IMR-90 (cell line): ENCODE data around the gene CKS1B. TPM values are rescaled to one million over a fixed set of nuclear protein-coding genes. Genes with fewer than 3 reads are reported as not detected.
A peak's percentile ranks its signal among the peaks of the same experiment; 100 is the strongest.

Experiments used
- ATAC-seq: fragments of 200-7000 bp; cut with Tn5 transposase; 2 replicates; pipeline ENCODE4 v1.9.1; 2020; ENCODE audit warnings: low read depth, mild to moderate bottlenecking, moderate library complexity
- BruUV-seq: library from RNA; stranded (reverse); fragments of 400-500 nt; replicated peaks from 2 replicates; lab custom pipeline; 2021; lab: Mats Ljungman, UMichigan
- CTCF ChIA-PET: fragments of 300-600 bp; formaldehyde crosslinking; extraction: SDS; loops from one replicate; lab custom pipeline; 2021; ENCODE audit warnings: antibody characterized with exemption; lab: Yijun Ruan, JAX
- POLR2A ChIA-PET: fragments of 300-600 bp; sonication (Branson Sonifier 250); formaldehyde crosslinking; loops from one replicate; lab custom pipeline; 2022; ENCODE audit warnings: antibody characterized with exemption; ENCODE audit not compliant: unreplicated experiment; lab: Charles Lee
- DNase-seq: peaks from one replicate; pipeline ENCODE4 v3.0.0; 2013
- H2AFZ ChIP-seq: replicated peaks from 2 replicates; pipeline ENCODE3; 2013; ENCODE audit warnings: low read length, mild to moderate bottlenecking; ENCODE audit not compliant: poor library complexity
- H2AK5ac ChIP-seq: 2 replicates; pipeline ENCODE4 v1.6.1; 2013; ENCODE audit warnings: low read depth, low read length, inconsistent platforms
- H2AK9ac ChIP-seq: replicated peaks from 2 replicates; pipeline ENCODE3; 2013; ENCODE audit warnings: mild to moderate bottlenecking, low read depth, low read length, moderate library complexity; ENCODE audit not compliant: poor library complexity
- H2BK120ac ChIP-seq: 2 replicates; pipeline ENCODE4 v1.6.1; 2013; ENCODE audit warnings: low read depth, low read length, inconsistent platforms
- H2BK15ac ChIP-seq: 3 replicates; pipeline ENCODE4 v1.6.1; 2013; ENCODE audit warnings: low read depth, low read length, inconsistent platforms
- H2BK20ac ChIP-seq: 2 replicates; pipeline ENCODE4 v1.6.1; 2013; ENCODE audit warnings: low read depth, mild to moderate bottlenecking, inconsistent platforms, low read length, moderate library complexity
- H2BK5ac ChIP-seq: 2 replicates; pipeline ENCODE4 v1.6.1; 2013; ENCODE audit warnings: mild to moderate bottlenecking, low read depth, low read length, inconsistent platforms; ENCODE audit not compliant: poor library complexity, severe bottlenecking
- H3K14ac ChIP-seq: replicated peaks from 2 replicates; pipeline ENCODE4 v1.6.1; 2013; ENCODE audit warnings: low read depth, low read length, inconsistent platforms
- H3K18ac ChIP-seq: 2 replicates; pipeline ENCODE4 v1.6.1; 2013; ENCODE audit warnings: low read depth, low read length, control low read depth
- H3K23ac ChIP-seq: 2 replicates; pipeline ENCODE4 v1.6.1; 2013; ENCODE audit warnings: low read depth, low read length, inconsistent platforms
- H3K27ac ChIP-seq: 2 replicates; pipeline ENCODE4 v1.5.1; 2013; ENCODE audit warnings: mild to moderate bottlenecking, control low read depth, low read length; ENCODE audit not compliant: insufficient read depth
- H3K27me3 ChIP-seq: 2 replicates; pipeline ENCODE4 v1.6.1; 2013; ENCODE audit warnings: low read length; ENCODE audit not compliant: control insufficient read depth, insufficient read depth
- H3K36me3 ChIP-seq: 2 replicates; pipeline ENCODE4 v1.6.1; 2013; ENCODE audit warnings: low read length, mixed read lengths; ENCODE audit not compliant: control insufficient read depth, insufficient read depth
- H3K4ac ChIP-seq: 2 replicates; pipeline ENCODE4 v1.6.1; 2013; ENCODE audit warnings: low read depth, low read length, inconsistent platforms
- H3K4me1 ChIP-seq: 2 replicates; pipeline ENCODE4 v1.6.1; 2013; ENCODE audit warnings: low read length, mixed read lengths; ENCODE audit not compliant: control insufficient read depth, insufficient read depth
- H3K4me2 ChIP-seq: 2 replicates; pipeline ENCODE4 v1.6.1; 2013; ENCODE audit warnings: low read depth, mild to moderate bottlenecking, control low read depth, low read length, moderate library complexity
- H3K4me3 ChIP-seq: 2 replicates; pipeline ENCODE4 v1.5.1; 2013; ENCODE audit warnings: low read depth, mild to moderate bottlenecking, control low read depth, low read length, moderate library complexity; ENCODE audit not compliant: insufficient read depth
- H3K56ac ChIP-seq: 2 replicates; pipeline ENCODE4 v1.6.1; 2013; ENCODE audit warnings: low read length, inconsistent platforms; ENCODE audit not compliant: insufficient read depth; ENCODE audit errors: extremely low read depth
- H3K79me1 ChIP-seq, 2 experiments: 2 replicates each; pipeline ENCODE4 v1.6.1; 2013; ENCODE audit warnings: low read length in 2 of 2, inconsistent platforms in 1 of 2, low read depth in 1 of 2
- H3K9ac ChIP-seq: 2 replicates; pipeline ENCODE4 v1.6.1; 2013; ENCODE audit warnings: low read depth, low read length, control low read depth
- H3K9me1 ChIP-seq: 2 replicates; pipeline ENCODE4 v1.6.1; 2013; ENCODE audit warnings: low read length, inconsistent platforms; ENCODE audit not compliant: insufficient read depth
- H3K9me3 ChIP-seq: 2 replicates; pipeline ENCODE4 v1.6.1; 2013; ENCODE audit warnings: low read length; ENCODE audit not compliant: control insufficient read depth, insufficient read depth
- H4K20me1 ChIP-seq: 2 replicates; pipeline ENCODE4 v1.6.1; 2013; ENCODE audit warnings: low read length, inconsistent platforms; ENCODE audit not compliant: insufficient read depth
- H4K5ac ChIP-seq: 2 replicates; pipeline ENCODE4 v1.6.1; 2013; ENCODE audit warnings: mild to moderate bottlenecking, low read depth, low read length, control low read depth
- H4K8ac ChIP-seq, 2 experiments: 2 replicates each; pipeline ENCODE4 v1.6.1; 2013; ENCODE audit warnings: low read depth in 2 of 2, low read length in 2 of 2, control low read depth in 1 of 2, inconsistent platforms in 1 of 2
- H4K91ac ChIP-seq: 2 replicates; pipeline ENCODE4 v1.6.1; 2013; ENCODE audit warnings: low read depth, low read length, inconsistent platforms; ENCODE audit not compliant: insufficient read depth
- NFE2L2 ChIP-seq: fragments of 150-350 bp; IDR thresholded peaks from 2 replicates; pipeline ENCODE4 v1.6.1; 2016; ENCODE audit warnings: low read depth, mild to moderate bottlenecking, low read length
- WGBS, 2 experiments: methylation state at CpG; one replicate each; pipeline versions ENCODE4 v1.1.5 to v1.1.7; 2013; ENCODE audit warnings: missing lambda C conversion rate in 2 of 2; ENCODE audit not compliant: insufficient read length in 1 of 2; ENCODE audit errors: extremely low coverage in 2 of 2; 5-methylcytosine and 5-hydroxymethylcytosine counted together
- dilution Hi-C: fragments of 300-500 bp; cut with HindIII; formaldehyde crosslinking; loops from one replicate; pipeline ENCODE4 v1.14.3; 2018; ENCODE audit warnings: low sequenced_read_pairs; ENCODE audit not compliant: unreplicated experiment
- in situ Hi-C: fragments of 300-500 bp; cut with MboI; formaldehyde crosslinking; loops from 3 replicates; pipeline ENCODE4 v1.14.3; 2019; ENCODE audit warnings: low sequenced_read_pairs, inconsistent platforms, mixed read lengths
- intact Hi-C: fragments of 100-400 bp; cut with micrococcal nuclease; formaldehyde crosslinking; loops from 2 replicates; pipeline ENCODE4 v1.10.0; 2022
- polyA plus RNA-seq, 3 experiments: library from polyadenylated mRNA; depleted of rRNA; stranded (reverse); fragments of >200 nt; gene quantifications; 2 replicates each; pipeline ENCODE4 v1.2.3, GENCODE V29; 2012; ENCODE audit warnings: low replicate concordance in 1 of 3
- total RNA-seq: library from RNA; depleted of rRNA; stranded (reverse); fragments of >200 nt; gene quantifications from 2 replicates; pipeline ENCODE4 v1.2.3, GENCODE V29; 2012

CKS1B gene
- total and polyA plus RNA-seq, 2 of the 4 experiments (the other 2 are of a cell fraction) = 140 to 195 TPM

GRCh38 chr1:154968731-154969130, 5.8 kb upstream of the CKS1B start:
- H4K5ac ChIP-seq = no peak overlapping the region
- intact Hi-C loops (no loop called here), in situ Hi-C loops (no loop called here), dilution Hi-C loops (no loop called here)
- H2AFZ ChIP-seq = no peak overlapping the region
- TF ChIP-seq NFE2L2 = no peak
- no peak overlapping the region for H2BK120ac ChIP-seq
- H3K56ac ChIP-seq = no peak overlapping the region
- peak overlapping the region; percentile 95 for H3K14ac ChIP-seq
- H3K27ac ChIP-seq = peak overlapping the region; percentile 84
- peaks cover 18% of the 10 kb centered on the region for H3K4me1 ChIP-seq
- POLR2A ChIA-PET = no interaction called here
- DNase-seq (no peak), ATAC-seq (no peak)
- peaks cover 47% of the 10 kb centered on the region for H4K20me1 ChIP-seq
- WGBS, 2 experiments = no CpG with 5 or more reads among the region's 3 CpGs
- no peaks in the 10 kb centered on the region for H3K9me3 ChIP-seq
- H3K79me1 ChIP-seq = peaks cover 23 to 71% of the 10 kb centered on the region in 2 experiments
- no peak overlapping the region for H3K18ac ChIP-seq
- no peak overlapping the region for H2BK15ac ChIP-seq
- H3K27me3 ChIP-seq = no peaks in the 10 kb centered on the region
- H3K36me3 ChIP-seq = peaks cover 44% of the 10 kb centered on the region
- H2AK5ac ChIP-seq = peak overlapping the region; percentile 49; the same call in 1 of the 2 replicates
- H2BK20ac ChIP-seq = no peak overlapping the region
- no peak overlapping the region for H4K8ac ChIP-seq
- peaks cover 7% of the 10 kb centered on the region for H3K9me1 ChIP-seq
- peak overlapping the region; percentile 92 for H3K4ac ChIP-seq
- H3K4me2 ChIP-seq = peak overlapping the region; percentile 97
- peak overlapping the region; percentile 87 for H3K9ac ChIP-seq
- peak overlapping the region; percentile 85; the same call in 1 of the 2 replicates for H3K23ac ChIP-seq
- peak overlapping the region; percentile 99 for H2AK9ac ChIP-seq
- CTCF ChIA-PET = interaction anchor here (1.2 kb wide), 1 partner anchor 49 kb away, joined by 3 read pairs; no protein-coding TSS in a partner anchor
- no peak overlapping the region for H4K91ac ChIP-seq
- no TSS peak for BruUV-seq
- peak overlapping the region; percentile 87 for H2BK5ac ChIP-seq
- peak overlapping the region; percentile 65 for H3K4me3 ChIP-seq
